GM12891 (cell line): ENCODE results near the gene ZNF195.
"Not testable (repeated sequence)": the region's sequence is repeated elsewhere in the genome, so short reads cannot be mapped to it uniquely, and the experiment has no call there.

Experiments
- POLR2A ChIP-seq: IDR thresholded peaks from 2 replicates; pipeline ENCODE4 v1.6.1; 2011; ENCODE audit warnings: low read depth, low read length, control low read depth
- POLR2AphosphoS5 ChIP-seq: IDR thresholded peaks from 2 replicates; pipeline ENCODE4 v1.6.1; 2011; ENCODE audit warnings: low read depth, low read length, control low read depth

GRCh38 chr11:3402181-3402860 is 23.4 kb upstream of the ZNF195 start:
- TF ChIP-seq POLR2A, POLR2AphosphoS5: not testable (repeated sequence)
